ENCODE results near the gene GJC1.

Gene GJC1

DNA sequence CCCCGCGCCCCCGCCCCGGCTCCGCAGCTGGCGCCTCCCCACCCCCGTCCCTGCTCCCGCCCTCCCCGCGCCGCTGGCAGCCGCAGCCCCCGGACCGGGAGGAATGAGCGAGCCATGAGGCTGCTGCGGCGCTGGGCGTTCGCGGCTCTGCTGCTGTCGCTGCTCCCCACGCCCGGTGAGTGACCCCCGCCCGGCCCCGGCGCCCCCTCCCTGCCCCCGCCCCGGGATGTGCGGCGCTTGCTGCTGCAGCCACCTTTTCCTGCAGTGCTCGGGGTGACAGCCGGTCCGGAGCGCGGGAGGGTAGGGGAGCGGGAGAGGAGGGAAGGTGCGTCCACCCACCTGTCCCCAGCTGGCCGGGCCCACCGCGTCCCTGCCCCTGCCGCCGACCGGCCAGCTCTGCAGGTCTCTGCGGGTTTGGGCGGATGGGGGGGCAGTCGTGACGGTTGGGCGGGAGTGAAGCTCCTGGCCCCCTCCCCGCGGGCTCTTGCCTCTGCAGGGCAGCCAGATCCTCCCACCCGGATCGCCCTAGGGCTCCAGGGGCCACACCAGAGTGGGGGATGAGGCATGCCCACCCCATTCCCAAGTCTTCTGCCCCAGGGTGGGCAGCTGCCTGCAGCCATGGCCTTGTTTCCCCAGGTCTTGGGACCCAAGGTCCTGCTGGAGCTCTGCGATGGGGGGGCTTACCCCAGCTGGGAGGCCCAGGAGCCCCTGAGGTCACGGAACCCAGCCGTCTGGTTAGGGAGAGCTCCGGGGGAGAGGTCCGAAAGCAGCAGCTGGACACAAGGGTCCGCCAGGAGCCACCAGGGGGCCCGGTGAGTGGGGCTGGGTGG lies 70.8 kb downstream of the GJC1 start:
- Histone ChIP-seq H2AFZ (ENCODE audit: low read depth, low read length) (no peak overlapping the region), H3K9me3 (ENCODE audit: insufficient read depth, low read length, severe bottlenecking) (no peaks in the 10 kb centered on the region), H3K9ac (ENCODE audit: low read depth, low read length) (no peak overlapping the region), H3K4me3 (ENCODE audit: low read depth in 1 of 2, low read length in 2 of 2) (no peak overlapping the region), H3K27ac (ENCODE audit: low read length) (no peak overlapping the region), H3K79me2 (ENCODE audit: insufficient read depth, low read length) (no peaks in the 10 kb centered on the region), H3K4me1 (ENCODE audit: insufficient read depth, low read length) (no peaks in the 10 kb centered on the region), H3K36me3 (ENCODE audit: insufficient read depth, low read length) (no peaks in the 10 kb centered on the region), H3K27me3 (ENCODE audit: insufficient read depth, low read length, poor library complexity) (peaks cover 25% of the 10 kb centered on the region), H3K4me2 (ENCODE audit: insufficient read depth, low read length) (no peak overlapping the region), H4K20me1 (ENCODE audit: insufficient read depth, low read length) (peaks cover 7% of the 10 kb centered on the region; the same call in 1 of the 2 replicates)
- DNase-seq (no peak), ATAC-seq (ENCODE audit: insufficient read depth, low read depth) (peak; percentile 27; the same call in 1 of the 3 replicates)
- TF ChIP-seq CTCF (IDR thresholded peaks at IDR 0.05; ENCODE audit: borderline replicate concordance, extremely low read depth, low read length, poor library complexity, severe bottlenecking) (no peak), EZH2 (IDR thresholded peaks at IDR 0.05; ENCODE audit: borderline replicate concordance, low read depth, low read length, severe bottlenecking) (peak; percentile 51)

DNA sequence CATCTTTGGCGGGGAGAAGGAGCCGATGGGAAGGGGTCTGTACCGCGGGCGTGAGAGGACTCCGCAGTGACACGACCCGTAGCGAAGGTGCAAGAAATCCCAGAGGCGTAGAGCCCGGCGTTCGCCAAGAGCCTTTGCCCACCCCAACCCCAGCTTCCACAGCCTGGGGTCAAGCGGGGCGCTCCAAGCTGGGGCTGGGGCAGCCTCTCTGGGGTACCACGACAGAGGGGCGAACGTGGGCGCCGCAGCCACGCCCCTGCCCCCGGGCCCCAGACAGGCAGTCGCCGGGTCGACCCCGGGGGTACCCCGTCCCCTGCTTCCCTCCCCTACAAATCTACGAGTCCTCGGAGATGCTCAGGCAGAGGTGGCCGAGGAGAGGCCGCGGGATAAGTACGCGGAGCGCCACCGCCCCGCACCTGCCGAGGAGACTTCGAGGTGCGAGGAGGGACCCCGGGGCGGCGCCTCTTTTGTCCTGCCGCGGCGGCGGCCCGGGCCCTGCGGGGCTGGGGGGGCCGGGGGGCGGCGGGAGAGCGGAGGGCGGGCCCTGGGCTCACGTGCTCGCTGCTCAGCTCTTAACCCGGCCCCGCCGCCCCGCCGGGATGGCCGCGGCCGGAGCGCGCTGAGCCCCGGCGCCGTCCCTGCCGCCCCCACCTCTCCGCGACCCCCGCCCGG lies 71.5 kb downstream of the GJC1 start, which contains the start of gene ADAM11:
Gene ADAM11 (plus strand): TSS at position 575 of the 672 bp plus-strand sequence. CDS start 212 bp downstream, outside the sequence.
- no peaks in the 10 kb centered on the region for H3K36me3 ChIP-seq (ENCODE audit: insufficient read depth, low read length)
- ATAC-seq (ENCODE audit: insufficient read depth, low read depth) (0 out of 3 replicates have a peak, but pooled peaks have one; percentile 12), DNase-seq (no peak)
- H4K20me1 ChIP-seq (ENCODE audit: insufficient read depth, low read length), result peaks cover 8% of the 10 kb centered on the region
- no peak within 1 kb of the TSS for H3K9ac ChIP-seq (ENCODE audit: low read depth, low read length)
- no peak within 1 kb of the TSS for H3K27ac ChIP-seq (ENCODE audit: low read length)
- no peaks in the 10 kb centered on the region for H3K79me2 ChIP-seq (ENCODE audit: insufficient read depth, low read length)
- H3K9me3 ChIP-seq (ENCODE audit: insufficient read depth, low read length, severe bottlenecking), result no peaks in the 10 kb centered on the region
- H3K4me2 ChIP-seq (ENCODE audit: insufficient read depth, low read length), result no peak within 1 kb of the TSS
- H3K4me3 ChIP-seq (ENCODE audit: low read depth in 1 of 2, low read length in 2 of 2), result no peak within 1 kb of the TSS
- TF ChIP-seq EZH2 (IDR thresholded peaks at IDR 0.05; ENCODE audit: borderline replicate concordance, low read depth, low read length, severe bottlenecking) (peak; percentile 21), CTCF (IDR thresholded peaks at IDR 0.05; ENCODE audit: borderline replicate concordance, extremely low read depth, low read length, poor library complexity, severe bottlenecking) (no peak)
- no peak within 1 kb of the TSS for H2AFZ ChIP-seq (ENCODE audit: low read depth, low read length)
- no peaks in the 10 kb centered on the region for H3K4me1 ChIP-seq (ENCODE audit: insufficient read depth, low read length)
- peaks cover 25% of the 10 kb centered on the region for H3K27me3 ChIP-seq (ENCODE audit: insufficient read depth, low read length, poor library complexity)

DNA sequence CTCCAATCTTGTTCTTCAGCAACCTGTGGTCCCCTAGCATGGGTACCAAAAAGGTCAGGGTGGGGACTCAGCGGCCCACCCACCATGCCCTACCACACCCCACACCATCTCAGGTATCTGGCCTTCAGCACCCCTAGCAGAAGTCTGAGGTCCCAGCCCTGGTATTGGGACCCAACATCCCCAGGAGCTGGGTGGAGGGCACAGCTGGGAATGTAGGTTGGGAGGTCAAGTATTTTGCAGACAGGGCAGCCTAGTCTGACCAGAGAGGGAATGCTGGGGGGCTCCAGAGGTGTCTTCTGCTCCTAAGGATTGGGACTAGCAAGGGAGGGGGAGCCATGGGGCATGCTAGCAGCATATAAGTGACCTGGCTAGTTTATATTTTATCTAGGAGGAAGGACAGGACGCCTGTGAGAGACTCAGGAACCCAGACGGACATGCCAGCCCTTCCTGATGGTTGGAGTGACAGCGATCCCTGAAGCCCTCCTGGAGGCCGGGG lies 72.1 kb downstream of the GJC1 start:
- H3K79me2 ChIP-seq (ENCODE audit: insufficient read depth, low read length), result no peaks in the 10 kb centered on the region
- H3K9me3 ChIP-seq (ENCODE audit: insufficient read depth, low read length, severe bottlenecking), result no peaks in the 10 kb centered on the region
- H3K4me2 ChIP-seq (ENCODE audit: insufficient read depth, low read length), result no peak overlapping the region
- H3K27me3 ChIP-seq (ENCODE audit: insufficient read depth, low read length, poor library complexity), result peaks cover 25% of the 10 kb centered on the region
- H3K4me1 ChIP-seq (ENCODE audit: insufficient read depth, low read length), result no peaks in the 10 kb centered on the region
- H3K36me3 ChIP-seq (ENCODE audit: insufficient read depth, low read length), result no peaks in the 10 kb centered on the region
- no peak overlapping the region for H3K27ac ChIP-seq (ENCODE audit: low read length)
- H3K9ac ChIP-seq (ENCODE audit: low read depth, low read length), result no peak overlapping the region
- H4K20me1 ChIP-seq (ENCODE audit: insufficient read depth, low read length), result peaks cover 12% of the 10 kb centered on the region
- TF ChIP-seq EZH2 (IDR thresholded peaks at IDR 0.05; ENCODE audit: borderline replicate concordance, low read depth, low read length, severe bottlenecking), result no peak
- no peak for TF ChIP-seq CTCF (IDR thresholded peaks at IDR 0.05; ENCODE audit: borderline replicate concordance, extremely low read depth, low read length, poor library complexity, severe bottlenecking)
- no peak for ATAC-seq (ENCODE audit: insufficient read depth, low read depth)
- H3K4me3 ChIP-seq (ENCODE audit: low read depth in 1 of 2, low read length in 2 of 2), result no peak overlapping the region
- no peak overlapping the region for H2AFZ ChIP-seq (ENCODE audit: low read depth, low read length)
- no peak for DNase-seq

Measured in DND-41 (cell line).